Measurements from ENCODE around the gene VHLL. TPM values are rescaled to one million over a fixed set of nuclear protein-coding genes. Genes with fewer than 3 reads are reported as not detected.

Gene VHLL
- total RNA-seq, 1 donor from 2014 or later, result not detected

DNA sequence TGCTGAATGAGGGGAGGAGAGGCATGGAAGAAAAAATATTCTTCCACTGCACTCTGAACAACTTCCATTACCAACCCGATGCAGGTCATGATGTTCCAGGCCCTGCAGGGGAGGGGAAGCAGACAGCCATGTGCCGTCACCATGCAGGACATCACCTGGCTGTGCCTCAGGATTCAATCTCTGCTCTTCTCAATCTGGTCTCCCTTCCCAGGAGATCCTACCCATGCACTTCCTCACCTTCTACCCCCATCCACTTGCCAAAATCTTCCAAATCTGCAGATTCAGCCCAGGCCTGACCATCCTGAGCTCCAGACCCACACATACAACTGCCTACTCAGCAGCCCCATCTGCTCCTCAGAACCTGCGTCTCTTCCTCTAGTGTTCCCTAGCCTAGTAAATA lies 45.5 kb downstream of the VHLL start:
- DNase-seq, result no peak

DNA sequence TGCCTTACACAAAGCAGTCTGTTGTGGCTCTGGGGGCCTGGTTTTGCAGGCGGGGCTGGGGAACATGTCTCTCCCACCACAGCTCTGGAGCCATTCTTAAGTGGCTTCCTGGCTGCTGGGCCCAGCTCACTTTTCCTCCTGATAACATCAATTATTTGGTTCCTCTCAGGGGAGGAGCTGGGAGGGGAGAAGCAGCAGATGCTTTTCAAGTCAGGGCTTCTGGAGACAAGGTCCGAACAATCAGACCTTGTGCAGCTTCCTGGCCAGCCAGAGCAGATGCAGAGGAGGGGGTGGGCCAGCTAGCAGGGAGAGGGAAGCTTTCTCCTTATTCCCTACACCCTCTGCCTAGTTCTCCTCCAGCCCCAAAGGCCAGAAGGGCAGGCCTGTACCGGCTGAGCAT lies 47.6 kb downstream of the VHLL start:
- no peak for DNase-seq

GRCh38 chr1:156249593-156249992 lies 49.5 kb downstream of the VHLL start:
- no peak for DNase-seq

Other genes with a start within 250 kb of the VHLL start
- 12.1 TPM for gene UBQLN4, start 245.5 kb downstream of the VHLL start, total RNA-seq
- 25.7 TPM for gene LAMTOR2, start 244.5 kb downstream of the VHLL start, total RNA-seq
- gene RAB25, start 238.1 kb downstream of the VHLL start, total RNA-seq, result 31.7 TPM
- gene MEX3A, start 216.8 kb downstream of the VHLL start, total RNA-seq, result 6.6 TPM
- 429 TPM for gene LMNA, start 184.6 kb downstream of the VHLL start, total RNA-seq
- 12.1 TPM for gene SEMA4A, start 145.7 kb downstream of the VHLL start, total RNA-seq
- gene SLC25A44, start 105.2 kb downstream of the VHLL start, total RNA-seq, result 6.6 TPM
- gene PMF1, start 86.3 kb downstream of the VHLL start, total RNA-seq, result 33.9 TPM
- 0.99 TPM for gene BGLAP, start 57.1 kb downstream of the VHLL start, total RNA-seq
- gene PAQR6, start 51.3 kb downstream of the VHLL start, total RNA-seq, result 0.79 TPM
- 29.8 TPM for gene SMG5, start 16.5 kb downstream of the VHLL start, total RNA-seq
- 14.6 TPM for gene TMEM79, start 15.0 kb downstream of the VHLL start, total RNA-seq
- gene GLMP, start 3.6 kb downstream of the VHLL start, total RNA-seq, result 23.2 TPM
- gene CCT3, start 39.0 kb upstream of the VHLL start, total RNA-seq, result 173 TPM
- gene TSACC, start 39.2 kb upstream of the VHLL start, total RNA-seq, result not detected
- gene RHBG, start 69.9 kb upstream of the VHLL start, total RNA-seq, result 2.1 TPM
- gene MEF2D, start 201.5 kb upstream of the VHLL start, total RNA-seq, result 11.2 TPM

All from skin of body (tissue), 2 donors.